ELR (cell line): ENCODE data around the gene PRPF39.
"Not testable (repeated sequence)": the region's sequence is repeated elsewhere in the genome, so short reads cannot be mapped to it uniquely, and the experiment has no call there.

Source experiments
- DNase-seq: peaks from one replicate; pipeline ENCODE4 v3.0.0-alpha.2; 2015; ENCODE audit warnings: low read depth

Gene PRPF39

DNA sequence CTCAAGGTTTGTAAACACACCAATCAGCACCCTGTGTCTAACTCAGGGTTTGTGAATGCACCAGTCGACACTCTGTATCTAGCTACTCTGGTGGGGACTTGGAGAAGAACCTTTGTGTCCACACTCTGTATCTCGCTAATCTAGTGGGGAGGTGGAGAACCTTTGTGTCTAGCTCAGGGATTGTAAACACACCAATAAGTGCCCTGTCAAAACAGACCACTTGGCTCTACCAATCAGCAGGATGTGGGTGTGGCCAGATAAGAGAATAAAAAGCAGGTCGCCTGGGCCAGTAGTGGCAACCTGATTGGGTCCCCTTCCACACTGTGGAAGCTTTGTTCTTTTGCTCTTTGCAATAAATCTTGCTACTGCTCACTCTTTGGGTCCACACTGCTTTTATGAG is 2.8 kb upstream of the PRPF39 start:
- not testable (repeated sequence) for DNase-seq

DNA sequence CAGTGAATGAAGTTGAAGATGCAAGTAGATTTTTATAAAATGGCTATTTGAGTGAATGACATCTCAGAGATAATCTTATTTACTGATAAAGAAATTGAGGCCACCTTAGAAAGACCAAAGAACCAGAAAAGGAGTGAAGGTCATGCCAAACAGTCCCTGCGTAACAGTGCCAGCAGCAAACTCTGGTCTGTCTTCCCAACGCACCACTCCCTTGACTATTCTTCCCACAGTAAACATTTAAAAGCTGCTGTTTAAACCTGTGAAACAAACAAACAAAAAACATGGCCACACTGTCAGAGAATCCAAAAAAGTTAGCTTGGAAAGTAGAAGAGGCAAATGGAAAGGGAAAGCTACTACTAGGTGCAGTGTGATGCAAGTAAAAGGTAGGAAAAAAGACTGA is 1.5 kb upstream of the PRPF39 start:
- no peak for DNase-seq

DNA sequence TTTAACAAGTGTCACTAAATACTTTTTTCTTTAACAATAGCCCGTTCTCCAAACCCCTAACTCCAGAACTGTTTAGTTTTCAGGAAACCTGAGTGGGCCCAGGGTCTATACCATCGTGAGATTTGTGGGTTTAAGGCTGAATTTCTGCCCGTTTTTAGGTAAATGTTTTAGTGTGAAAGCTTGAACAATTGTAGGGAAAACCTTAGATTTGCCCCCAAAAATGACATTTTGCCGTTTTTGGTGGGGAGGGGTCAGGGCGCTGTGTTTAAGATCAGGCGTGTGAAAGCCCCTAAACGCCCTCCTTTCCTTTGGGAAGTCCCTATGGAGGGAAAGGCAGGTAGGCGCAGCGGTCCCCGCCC is 320 bp upstream of the PRPF39 start:
- no peak for DNase-seq

DNA sequence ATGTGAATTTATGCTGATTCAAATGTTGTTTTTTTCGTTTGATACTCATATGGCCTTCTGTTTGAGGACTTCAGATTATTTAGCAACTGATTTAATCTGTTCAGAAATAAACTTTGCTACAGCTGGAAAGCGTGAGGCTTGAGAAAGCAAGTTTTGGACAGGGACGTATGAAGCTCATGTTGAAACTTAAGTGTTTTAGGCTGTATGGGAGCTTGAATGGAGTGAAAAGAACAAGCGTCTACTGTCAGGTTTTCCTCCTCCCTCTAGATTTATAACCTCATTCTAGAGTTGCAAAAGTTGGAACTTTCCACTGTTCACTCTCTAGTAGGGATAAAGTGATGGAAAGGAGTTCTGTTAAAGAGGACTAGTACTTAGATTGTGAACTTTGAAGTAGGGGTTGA is 1.0 kb downstream of the PRPF39 start:
- peak; percentile 27 for DNase-seq

DNA sequence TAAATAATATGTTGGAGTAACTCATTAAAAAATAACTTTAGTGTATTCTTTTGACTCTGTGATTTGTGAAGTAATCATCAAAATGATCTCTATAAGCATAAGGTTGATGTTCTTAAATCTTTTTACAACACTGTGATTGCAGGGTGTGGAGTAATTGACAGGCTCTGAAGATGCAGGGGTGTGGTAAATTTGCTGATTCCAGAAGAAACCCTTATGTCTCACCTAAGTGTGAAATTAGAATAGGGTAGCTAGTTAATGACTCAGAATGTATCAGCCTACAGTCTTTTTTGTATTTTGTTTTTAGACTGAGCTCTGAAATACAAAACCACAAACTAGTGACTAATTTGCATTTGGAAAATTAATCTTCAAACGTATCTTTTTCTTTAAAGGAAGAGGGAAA is 5.9 kb downstream of the PRPF39 start:
- DNase-seq: peak; percentile 85

DNA sequence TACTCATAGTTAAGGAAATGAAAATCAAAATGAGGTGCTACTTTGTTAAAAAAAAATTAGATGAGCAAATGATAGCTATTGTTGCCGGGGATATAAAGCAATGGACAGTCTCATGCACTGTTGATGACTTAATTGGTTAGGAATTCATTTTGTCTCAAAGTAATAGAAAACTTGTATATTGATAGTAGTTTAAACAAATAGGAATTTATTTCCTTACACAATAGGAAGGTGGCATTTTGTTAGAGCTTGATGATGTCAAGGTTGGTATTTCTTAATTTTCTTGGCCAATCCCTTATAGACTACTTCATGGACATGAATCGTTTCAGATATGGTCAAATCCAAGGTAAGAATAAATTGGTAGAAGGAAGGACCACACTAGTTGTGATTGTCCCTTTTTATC is 7.8 kb downstream of the PRPF39 start:
- DNase-seq: peak; percentile 74

DNA sequence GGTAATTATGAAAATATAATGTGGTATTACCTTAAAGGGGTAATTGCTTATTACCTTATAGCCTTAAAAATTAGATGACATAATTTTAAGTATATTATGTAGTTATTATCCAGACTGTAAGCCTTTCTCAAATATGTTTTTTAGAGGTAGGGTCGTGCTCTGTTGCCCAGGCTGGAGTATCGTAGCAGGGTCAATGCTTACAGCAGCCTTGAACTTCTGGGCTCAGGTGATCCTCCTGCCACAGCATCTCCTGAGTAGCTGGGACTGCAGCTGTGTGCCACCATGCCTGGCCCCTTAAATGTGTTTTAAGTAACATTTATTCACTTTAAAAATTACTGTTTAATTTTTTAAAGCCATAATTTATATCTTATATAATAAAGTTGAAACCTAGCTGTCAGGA is 10.4 kb downstream of the PRPF39 start:
- DNase-seq: no peak

DNA sequence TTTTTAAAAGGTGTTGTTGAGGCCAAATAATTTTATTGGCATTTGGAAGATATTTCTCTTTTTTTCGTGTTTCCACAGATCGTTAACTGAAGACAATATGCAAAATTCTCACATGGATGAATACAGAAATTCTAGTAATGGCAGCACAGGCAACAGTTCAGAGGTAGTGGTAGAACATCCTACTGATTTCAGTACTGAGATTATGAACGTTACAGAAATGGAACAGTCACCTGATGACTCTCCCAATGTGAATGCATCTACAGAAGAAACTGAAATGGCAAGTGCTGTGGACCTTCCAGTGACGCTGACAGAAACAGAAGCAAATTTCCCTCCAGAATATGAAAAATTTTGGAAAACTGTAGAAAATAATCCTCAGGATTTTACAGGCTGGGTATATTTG is 11.2 kb downstream of the PRPF39 start:
- DNase-seq: no peak

DNA sequence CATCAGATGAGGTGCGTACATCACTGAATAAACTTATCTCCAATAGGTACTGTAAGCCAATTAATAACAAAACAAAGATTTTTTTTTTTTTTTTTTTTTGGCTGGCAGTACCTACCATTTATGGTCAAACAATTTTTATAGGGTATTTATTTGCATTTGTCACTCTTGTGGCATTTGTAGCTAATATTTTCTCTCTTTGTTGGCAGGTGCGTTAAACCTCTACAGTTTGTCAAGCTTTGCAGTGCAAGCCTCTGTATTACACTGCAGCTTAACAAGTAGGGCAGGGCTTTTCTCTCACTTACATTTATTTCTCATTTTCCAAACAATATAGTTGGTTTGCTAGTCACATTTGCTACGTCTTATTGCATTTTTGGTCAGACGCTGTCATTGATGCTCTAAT is 12.3 kb downstream of the PRPF39 start:
- no peak for DNase-seq

DNA sequence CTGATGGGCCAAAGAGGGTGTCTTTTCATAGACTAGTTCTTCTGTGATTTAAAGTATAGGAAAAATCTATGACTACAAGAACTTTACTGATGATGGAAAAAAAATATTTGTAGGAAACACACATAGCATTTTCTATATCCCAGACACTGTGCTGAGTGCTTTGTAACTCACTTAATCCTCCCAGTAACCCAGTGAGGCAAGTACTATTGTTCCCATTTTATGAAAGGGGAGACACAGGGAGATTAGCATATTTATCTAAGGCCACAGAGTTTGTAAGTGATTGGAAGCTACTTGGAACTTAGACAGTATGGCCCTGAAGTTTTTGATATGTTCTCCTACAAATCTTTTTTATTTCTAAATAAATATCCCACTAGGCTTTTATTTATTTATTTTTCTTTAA is 19.9 kb downstream of the PRPF39 start:
- DNase-seq: no peak

DNA sequence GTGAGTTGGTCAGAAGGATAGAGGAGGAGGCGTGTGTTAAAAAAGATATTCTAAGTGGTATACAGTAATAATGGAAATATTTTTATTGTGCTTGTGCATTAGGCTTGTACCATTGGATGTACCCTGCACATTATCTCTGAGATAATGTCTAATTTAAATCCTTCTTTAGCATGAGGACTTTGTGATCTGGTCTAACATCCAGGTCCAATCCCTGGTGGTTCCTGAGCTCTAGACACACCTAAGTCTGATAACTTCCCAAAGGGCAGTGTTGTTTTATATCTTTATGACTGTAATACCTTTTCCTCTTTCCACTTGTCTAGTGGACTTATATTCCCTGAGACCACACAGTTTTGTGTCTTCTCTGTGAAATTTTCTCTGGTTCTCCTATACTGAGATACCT is 20.6 kb downstream of the PRPF39 start:
- DNase-seq: no peak

DNA sequence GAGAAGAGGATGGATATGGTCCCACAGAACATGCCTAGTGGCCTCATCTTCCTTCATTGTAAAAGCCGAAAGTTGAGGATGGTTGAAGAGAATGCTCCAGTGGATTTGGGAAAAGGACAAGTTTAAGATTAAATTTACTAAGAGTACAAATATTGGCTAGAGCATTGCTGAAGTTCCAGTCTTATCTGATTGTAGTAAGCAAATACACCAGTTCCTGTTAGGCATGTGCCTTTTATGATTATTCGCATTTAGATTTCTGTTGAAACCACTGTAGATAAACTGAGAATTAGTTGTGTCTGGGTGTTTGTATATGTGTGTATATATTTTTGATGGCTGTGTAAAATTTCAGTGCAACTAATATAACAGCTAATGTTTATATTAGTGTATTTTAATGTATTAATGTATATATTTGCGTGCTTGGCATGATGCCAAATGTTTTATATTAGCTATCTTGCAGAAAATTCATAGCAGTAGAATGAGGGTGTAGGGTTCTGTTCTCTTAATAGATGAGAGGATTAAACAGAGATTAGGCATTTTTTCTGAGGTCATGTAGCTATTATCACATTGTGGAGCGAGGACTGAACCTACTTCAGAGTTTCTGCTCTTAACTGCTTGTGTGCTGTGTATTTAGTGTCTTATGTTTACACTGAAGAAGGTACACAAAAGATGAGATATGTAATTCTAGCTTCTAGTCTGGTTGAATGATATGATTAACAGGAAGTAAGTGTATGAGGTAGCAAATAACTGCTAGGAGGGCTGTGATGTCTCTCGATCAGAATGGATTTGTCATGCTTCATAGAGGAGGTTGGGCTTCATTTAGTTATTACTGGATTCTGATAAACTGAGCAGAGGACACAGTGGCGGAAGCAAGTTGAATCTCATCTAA is 29.2 kb downstream of the PRPF39 start:
- peak; percentile 70 for DNase-seq

DNA sequence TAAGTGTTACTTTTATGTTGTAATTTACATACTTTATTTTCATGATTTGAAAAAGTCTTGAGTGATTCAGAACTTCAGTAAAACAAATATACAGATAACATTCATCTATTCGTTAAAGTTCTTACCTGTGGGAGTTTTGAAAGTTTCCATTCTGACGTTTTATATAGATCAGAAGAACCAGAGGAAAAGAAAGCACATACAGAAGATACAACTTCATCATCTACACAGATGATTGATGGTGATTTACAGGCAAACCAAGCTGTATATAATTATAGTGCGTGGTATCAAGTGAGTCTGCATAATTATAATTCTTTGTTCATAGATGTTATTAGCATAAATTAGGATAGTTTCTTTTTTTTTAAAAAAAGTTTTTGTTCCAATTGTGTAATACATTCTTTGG is 30.4 kb downstream of the PRPF39 start:
- DNase-seq: no peak

DNA sequence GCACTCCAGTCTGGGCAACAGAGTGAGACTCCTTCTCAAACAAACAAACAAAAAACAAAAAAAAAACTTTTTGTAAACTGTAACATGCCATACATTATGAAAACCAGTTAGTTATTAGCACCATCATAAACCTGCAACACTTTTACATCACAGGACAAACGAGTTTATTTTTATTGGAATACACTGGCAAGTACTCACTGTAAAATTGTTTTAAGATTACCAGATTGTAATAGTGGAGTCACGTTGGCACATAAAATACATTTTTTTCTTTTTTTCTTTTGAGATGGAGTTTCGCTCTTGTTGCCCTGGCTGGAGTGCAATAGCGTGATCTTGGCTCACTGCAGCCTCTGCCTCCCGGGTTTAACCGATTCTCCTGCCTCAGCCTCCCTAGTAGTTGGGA is 34.7 kb downstream of the PRPF39 start:
- no peak for DNase-seq

DNA sequence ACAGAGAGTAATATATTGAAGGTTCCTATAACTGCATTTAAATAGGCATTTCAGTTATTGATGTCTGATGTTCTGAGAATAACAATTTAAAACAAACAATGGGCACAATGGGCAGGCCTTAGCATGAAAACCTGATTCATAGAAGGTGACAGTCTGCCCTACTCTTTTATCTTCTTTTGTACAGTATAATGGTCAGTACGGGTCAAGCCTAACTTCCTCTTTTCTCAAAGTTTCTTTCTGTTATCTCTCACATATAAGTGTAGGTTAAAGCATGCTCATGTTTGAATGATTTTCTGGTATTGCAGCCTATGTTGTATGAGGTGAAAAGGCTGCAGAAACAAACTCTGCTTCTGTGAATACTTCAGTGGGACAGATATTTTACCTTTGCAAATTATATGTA is 36.2 kb downstream of the PRPF39 start:
- DNase-seq: no peak

DNA sequence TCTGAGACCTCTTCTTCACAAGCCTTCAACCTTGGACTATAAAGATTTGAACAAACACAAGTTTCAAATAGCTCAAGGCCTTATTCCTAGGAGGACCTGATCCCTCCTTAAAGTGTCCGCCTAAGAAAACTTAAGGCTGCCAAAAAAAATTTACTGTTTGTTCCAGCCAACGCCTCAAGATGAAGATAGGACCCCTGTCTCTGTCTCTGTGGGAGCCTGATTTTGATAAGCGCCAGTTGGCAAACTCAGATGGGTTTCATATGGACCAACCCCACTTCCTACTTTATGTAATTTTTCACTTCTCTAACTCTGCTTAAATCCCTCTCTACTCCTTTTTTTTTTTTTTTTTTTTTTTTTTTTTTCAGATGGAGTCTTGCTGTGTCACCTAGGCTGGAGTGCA is 39.4 kb downstream of the PRPF39 start:
- no peak for DNase-seq

DNA sequence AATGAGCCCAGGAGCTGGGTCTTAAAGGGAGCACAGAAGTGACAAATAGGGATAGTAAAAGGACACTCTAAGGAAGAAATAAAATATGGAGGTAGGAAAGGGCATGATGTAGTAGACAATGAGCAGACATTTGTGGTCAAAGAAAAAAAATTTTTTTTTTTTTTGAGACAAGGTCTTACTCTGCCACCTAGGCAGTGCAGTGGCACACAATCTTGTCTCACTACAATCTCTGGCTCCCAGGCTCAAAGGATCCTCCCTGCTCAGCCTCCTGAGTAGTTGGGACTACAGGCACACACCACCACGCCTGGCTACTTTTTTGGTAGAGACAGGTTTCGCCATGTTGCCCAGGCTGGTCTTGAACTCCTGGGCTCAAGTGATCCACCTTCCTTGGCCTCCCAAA is 41.8 kb downstream of the PRPF39 start:
- DNase-seq: no peak

DNA sequence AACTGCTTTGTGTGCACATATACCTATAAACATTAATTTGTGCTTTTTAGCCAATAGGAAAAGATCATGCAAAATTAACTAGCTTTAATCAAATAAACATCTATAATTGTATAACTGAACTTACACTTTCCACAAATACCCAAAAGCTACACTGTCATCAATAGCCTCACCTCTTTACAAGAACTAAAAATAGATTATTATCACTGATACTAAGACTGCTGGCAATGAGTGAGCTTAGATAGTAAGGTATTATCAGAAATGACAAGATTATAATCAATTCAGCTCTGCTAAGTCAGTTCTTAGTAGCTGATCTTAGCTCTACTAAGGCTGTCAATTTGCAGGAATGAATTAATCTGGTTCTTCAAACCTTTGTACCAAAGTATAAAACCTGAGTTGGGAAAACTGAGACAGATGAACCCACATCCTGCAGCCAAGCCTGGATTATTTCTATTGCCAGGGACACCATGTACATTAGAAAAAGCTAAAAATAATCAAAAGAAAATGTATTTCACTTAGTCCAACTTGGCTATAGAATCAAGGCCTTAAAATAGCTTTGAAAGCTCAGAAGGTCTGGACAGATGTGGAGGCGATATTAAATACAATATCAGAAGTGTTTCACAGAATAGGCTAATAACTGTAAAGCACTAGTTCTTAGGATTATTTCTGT is 45.2 kb downstream of the PRPF39 start:
- no peak for DNase-seq

DNA sequence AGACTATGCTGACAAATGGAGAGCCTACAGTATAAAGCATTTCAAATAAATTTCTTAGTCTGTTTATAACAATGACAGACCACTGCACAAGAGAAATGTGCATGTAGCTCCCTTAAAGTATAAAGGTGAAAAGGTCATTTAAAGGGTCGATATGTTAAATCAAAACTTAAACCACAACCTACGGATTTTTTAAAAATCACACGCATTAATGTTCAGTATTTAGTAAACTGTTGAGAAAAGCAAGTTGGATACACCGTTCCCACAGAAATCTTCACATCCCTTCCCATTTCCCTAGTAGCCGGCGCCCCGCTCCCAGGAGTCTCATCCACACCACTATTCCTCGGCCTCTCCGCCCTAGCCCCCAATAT is 49.8 kb downstream of the PRPF39 start:
- no peak for DNase-seq

DNA sequence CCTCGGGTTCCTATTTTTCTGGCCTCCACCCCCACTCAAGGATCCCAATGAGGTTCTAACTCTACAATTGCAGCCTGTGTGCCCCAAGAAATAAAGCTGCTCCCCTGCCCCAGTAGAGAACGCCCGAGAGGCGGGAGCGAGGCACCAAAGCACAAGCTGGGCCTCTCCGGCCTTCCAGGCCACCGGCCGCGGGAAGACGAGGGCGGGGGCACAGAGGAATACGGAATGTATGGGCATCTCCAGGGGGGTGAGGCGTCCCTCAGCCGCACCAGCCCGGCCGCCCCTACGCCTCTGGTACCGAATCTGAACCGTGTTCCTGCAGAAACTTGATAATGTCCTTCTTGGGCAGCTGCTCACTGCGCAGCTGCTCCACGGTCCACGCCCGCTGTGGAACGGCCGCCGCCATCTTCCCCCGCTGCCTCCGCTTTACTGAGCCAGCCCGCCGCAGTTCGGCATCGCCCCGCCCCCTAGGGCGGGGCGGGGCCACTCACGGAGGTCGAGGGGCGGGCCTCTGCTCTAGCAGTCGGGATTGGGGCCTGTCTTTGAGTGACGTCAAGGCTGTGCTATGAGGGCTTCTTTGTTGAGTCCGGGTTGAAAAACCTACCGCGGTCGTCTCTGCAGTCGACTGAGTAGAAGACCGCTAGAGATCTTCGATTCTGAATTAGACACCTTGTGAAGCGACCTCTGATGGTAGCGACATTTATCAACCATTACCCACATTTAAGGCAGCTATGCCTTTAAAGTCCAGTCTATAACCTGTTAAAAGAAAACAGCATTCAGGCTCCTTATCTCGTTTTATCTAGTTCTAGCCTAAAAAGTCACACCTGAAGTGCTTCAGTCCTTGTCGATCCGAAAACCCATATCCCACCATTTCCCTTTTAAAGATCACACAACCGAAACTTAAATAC is 50.4 kb downstream of the PRPF39 start, which contains the start of gene FKBP3:
FKBP3 (minus strand) TSS at position 431 of the 908 bp plus-strand sequence; CDS start at position 406, 25 bp downstream.
- DNase-seq: peak; percentile 100

DNA sequence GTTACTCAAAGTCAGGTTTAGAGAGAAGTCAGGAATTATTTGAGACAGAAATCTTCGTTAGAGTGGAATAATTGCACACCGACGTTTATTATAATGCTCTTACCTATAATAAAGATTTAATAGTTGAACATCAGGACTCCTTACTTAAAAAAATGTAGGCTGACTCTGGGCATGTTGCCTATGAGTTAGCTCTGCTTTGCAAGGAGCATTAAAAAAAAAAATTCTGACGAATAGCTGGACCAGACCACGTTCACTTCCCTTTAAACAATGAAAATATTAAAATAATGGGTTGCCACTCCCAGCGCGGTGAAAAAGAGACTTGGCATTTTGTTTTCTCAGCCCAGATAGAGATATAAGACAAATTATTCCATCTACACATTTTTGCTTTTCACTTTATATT is 51.2 kb downstream of the PRPF39 start:
- DNase-seq: peak; percentile 50

DNA sequence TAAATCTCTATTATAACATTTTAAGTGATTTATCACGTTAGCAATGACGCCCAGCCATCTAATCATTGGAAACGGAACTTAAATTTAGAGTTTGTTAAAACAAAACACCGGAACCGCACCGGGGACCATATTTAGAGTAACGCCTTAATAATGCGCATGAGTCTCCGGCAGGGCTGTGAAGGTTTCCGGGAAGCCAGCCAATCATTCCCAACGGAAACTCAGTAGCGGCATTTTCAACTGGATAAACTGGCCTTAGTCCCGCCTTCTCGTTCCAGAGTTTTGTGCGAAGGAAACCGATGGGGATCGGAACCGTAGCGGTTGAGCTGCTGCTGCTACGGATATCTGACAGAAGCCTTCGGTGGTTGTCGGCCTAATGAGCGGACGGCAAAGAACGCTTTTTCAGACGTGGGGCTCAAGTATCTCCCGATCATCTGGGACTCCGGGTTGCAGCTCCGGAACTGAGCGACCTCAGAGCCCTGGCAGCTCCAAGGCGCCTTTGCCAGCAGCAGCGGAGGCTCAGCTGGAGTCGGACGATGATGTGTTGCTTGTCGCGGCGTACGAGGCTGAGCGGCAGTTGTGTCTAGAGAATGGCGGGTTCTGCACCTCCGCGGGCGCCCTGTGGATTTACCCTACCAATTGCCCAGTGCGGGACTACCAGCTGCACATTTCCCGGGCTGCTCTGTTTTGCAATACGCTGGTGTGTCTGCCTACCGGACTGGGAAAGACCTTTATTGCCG is 51.9 kb downstream of the PRPF39 start, which contains the start of gene FANCM:
FANCM (plus strand) TSS at position 272 of the 737 bp plus-strand sequence; CDS start at position 374, 102 bp downstream.
- peak; percentile 99 for DNase-seq
